HEK293T (cell line): ENCODE measurements around the gene HIVEP3.

Experiments used
- FOXK2 ChIP-seq: fragments of 450-650 bp; IDR thresholded peaks from 2 replicates; pipeline ENCODE4 v1.6.1; 2016; ENCODE audit warnings: mild to moderate bottlenecking
- LEF1 ChIP-seq: fragments of 450-650 bp; IDR thresholded peaks from 2 replicates; pipeline ENCODE4 v1.6.1; 2017; ENCODE audit warnings: mild to moderate bottlenecking, borderline replicate concordance
- SUZ12 ChIP-seq: fragments of 450-650 bp; IDR thresholded peaks from 2 replicates; pipeline ENCODE4 v1.6.1; 2016; ENCODE audit warnings: mild to moderate bottlenecking
- TARDBP ChIP-seq: fragments of 450-650 bp; IDR thresholded peaks from 2 replicates; pipeline ENCODE4 v1.6.1; 2016

DNA sequence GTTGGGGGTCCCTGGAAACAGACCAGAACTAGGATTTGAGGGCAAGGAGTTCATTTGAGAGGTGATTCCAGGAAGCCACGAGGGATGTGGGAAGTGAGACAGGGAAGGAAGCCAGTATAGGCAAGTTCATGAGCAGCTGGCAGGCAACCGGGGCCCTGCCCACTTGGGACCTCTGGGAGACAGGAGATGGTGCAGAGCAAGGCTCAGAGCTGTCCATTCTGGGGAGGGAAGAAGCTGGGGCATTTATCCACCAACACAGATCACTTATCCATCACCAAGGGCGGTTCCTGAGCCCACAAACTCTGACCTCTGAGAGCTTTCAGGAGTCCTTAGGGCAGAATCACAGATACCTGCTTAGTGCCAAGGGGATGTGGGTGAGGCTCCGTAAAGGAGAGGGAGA is 451.0 kb downstream of the HIVEP3 start:
- TF ChIP-seq FOXK2 (no peak), TARDBP (no peak), LEF1 (no peak), SUZ12 (no peak)
